GM23248 (cell line): ENCODE results near the gene NPHP4. TPM values are rescaled to one million over a fixed set of nuclear protein-coding genes. Genes with fewer than 3 reads are reported as not detected.

Source experiments
- DNase-seq: peaks from one replicate; pipeline ENCODE4 v3.0.0-alpha.2; 2015
- H2AFZ ChIP-seq: fragments of 200-600 bp; sonication (generic); 2 replicates; pipeline ENCODE4 v1.6.1; 2016; ENCODE audit warnings: antibody characterized with exemption
- H3F3A ChIP-seq: fragments of 200-600 bp; sonication (generic); 2 replicates; pipeline ENCODE4 v1.6.1; 2016; ENCODE audit warnings: mild to moderate bottlenecking, antibody characterized with exemption, mixed run types; ENCODE audit not compliant: insufficient read depth
- H3K27ac ChIP-seq: fragments of 200-600 bp; sonication (generic); 2 replicates; pipeline ENCODE4 v1.5.1; 2016; ENCODE audit warnings: mild to moderate bottlenecking
- H3K27me3 ChIP-seq: fragments of 200-600 bp; sonication (generic); replicated peaks from 2 replicates; pipeline ENCODE4 v1.6.1; 2016; ENCODE audit warnings: mild to moderate bottlenecking; ENCODE audit not compliant: insufficient read depth
- H3K36me3 ChIP-seq: fragments of 200-600 bp; sonication (generic); 2 replicates; pipeline ENCODE4 v1.6.1; 2016; ENCODE audit warnings: low read depth, mild to moderate bottlenecking
- H3K4me1 ChIP-seq: fragments of 200-600 bp; sonication (generic); 2 replicates; pipeline ENCODE4 v1.6.1; 2016; ENCODE audit warnings: mild to moderate bottlenecking; ENCODE audit not compliant: insufficient read depth
- H3K4me2 ChIP-seq: fragments of 200-600 bp; sonication (generic); one replicate; pipeline ENCODE4 v1.6.1; 2016; ENCODE audit warnings: mild to moderate bottlenecking; ENCODE audit not compliant: unreplicated experiment
- H3K4me3 ChIP-seq: fragments of 200-600 bp; sonication (generic); 2 replicates; pipeline ENCODE4 v1.5.1; 2016; ENCODE audit warnings: mild to moderate bottlenecking
- H3K79me2 ChIP-seq: fragments of 200-600 bp; sonication (generic); 2 replicates; pipeline ENCODE4 v1.6.1; 2016; ENCODE audit warnings: mild to moderate bottlenecking; ENCODE audit not compliant: insufficient read depth
- H3K9ac ChIP-seq: fragments of 200-600 bp; sonication (generic); 2 replicates; pipeline ENCODE4 v1.6.1; 2016; ENCODE audit warnings: mild to moderate bottlenecking
- H3K9me2 ChIP-seq: fragments of 200-600 bp; sonication (generic); 2 replicates; pipeline ENCODE4 v1.6.1; 2016; ENCODE audit warnings: mixed run types, mild to moderate bottlenecking, moderate library complexity; ENCODE audit not compliant: insufficient read depth
- H3K9me3 ChIP-seq: fragments of 200-600 bp; sonication (generic); one replicate; pipeline ENCODE4 v1.6.1; 2017; ENCODE audit warnings: low read depth
- H4K20me1 ChIP-seq: fragments of 200-600 bp; sonication (generic); 2 replicates; pipeline ENCODE4 v1.6.0; 2016; ENCODE audit not compliant: insufficient read depth
- EZH2 ChIP-seq: fragments of 200-600 bp; sonication (generic); IDR thresholded peaks from 2 replicates; pipeline ENCODE4 v1.6.1; 2018; ENCODE audit warnings: antibody characterized with exemption, mild to moderate bottlenecking; ENCODE audit not compliant: insufficient read depth, poor library complexity, severe bottlenecking
- EZH2phosphoT487 ChIP-seq: fragments of 200-600 bp; sonication (generic); IDR thresholded peaks from 2 replicates; pipeline ENCODE4 v1.6.1; 2018; ENCODE audit warnings: antibody characterized with exemption, moderate library complexity, mild to moderate bottlenecking, low read depth; ENCODE audit not compliant: insufficient read depth
- WGBS, 2 experiments: methylation state at CpG; one replicate each; pipeline ENCODE4 v1.1.6; 2015 to 2017; ENCODE audit warnings: low lambda C conversion rate in 2 of 2, low coverage in 1 of 2; ENCODE audit errors: missing lambda C conversion rate in 2 of 2; 5-methylcytosine and 5-hydroxymethylcytosine counted together
- in situ Hi-C: fragments of 300-500 bp; cut with MboI; formaldehyde crosslinking; loops from 2 replicates; pipeline ENCODE4 v1.15.0; 2020
- polyA plus RNA-seq: library from polyadenylated mRNA; unstranded; fragments of >200 nt; fragmentation: Nextera tagmentation; extraction: Ambion mirVana; gene quantifications from 2 replicates; pipeline ENCODE4 v1.2.1, GENCODE V29; 2016
- total RNA-seq: library from RNA; depleted of rRNA; stranded (reverse); fragments of >200 nt; shearing (Covaris generic); gene quantifications from 2 replicates; pipeline ENCODE4 v1.2.3, GENCODE V29; 2014

Gene NPHP4
- total and polyA plus RNA-seq, 2 experiments from 2014 or later: 4.0 to 4.2 TPM

DNA sequence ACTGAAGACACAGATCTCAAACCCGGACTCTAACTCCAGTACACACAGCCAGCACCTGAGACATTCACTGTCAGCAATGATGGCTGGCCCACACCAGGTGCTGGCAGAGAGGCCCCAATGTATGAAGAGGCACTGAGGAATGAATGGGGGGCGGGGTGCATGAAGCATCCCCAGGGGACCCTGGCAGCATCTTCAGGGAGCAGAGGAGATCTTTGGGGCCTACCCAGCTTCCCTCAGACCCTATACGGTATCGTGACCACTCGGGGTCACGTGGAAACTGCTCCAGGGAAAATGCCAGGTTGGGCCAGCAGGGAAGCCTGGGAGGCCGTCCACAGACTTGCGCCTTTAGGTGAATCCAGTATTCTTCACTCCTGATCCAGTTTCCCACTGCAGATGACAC lies 84.3 kb downstream of the NPHP4 start:
- no peaks in the 10 kb centered on the region for H3K27me3 ChIP-seq
- 92 to 97% methylated on average over 8 of the region's 8 CpGs for WGBS, 2 experiments
- no peaks in the 10 kb centered on the region for H3K4me1 ChIP-seq
- DNase-seq: no peak
- H2AFZ ChIP-seq: no peak overlapping the region
- in situ Hi-C loops: loop anchor here (25.0 kb wide), 3 partner anchors 396 to 1996 kb away; partner anchors contain the start of genes AJAP1 and C1orf174
- 0 out of 2 replicates have a peak, but pooled peaks cover 3% of the 10 kb centered on the region for H3K36me3 ChIP-seq
- no peaks in the 10 kb centered on the region for H3K9me2 ChIP-seq
- H3K4me2 ChIP-seq: no peak overlapping the region
- no peaks in the 10 kb centered on the region for H3F3A ChIP-seq
- no peak for TF ChIP-seq EZH2phosphoT487
- no peak for TF ChIP-seq EZH2
- H3K9me3 ChIP-seq: no peaks in the 10 kb centered on the region
- H3K27ac ChIP-seq: no peak overlapping the region
- no peaks in the 10 kb centered on the region for H4K20me1 ChIP-seq
- no peak overlapping the region for H3K4me3 ChIP-seq
- no peaks in the 10 kb centered on the region for H3K79me2 ChIP-seq
- no peak overlapping the region for H3K9ac ChIP-seq

GRCh38 chr1:5907386-5907785 lies 84.8 kb downstream of the NPHP4 start:
- no peak overlapping the region for H3K27ac ChIP-seq
- H3K4me3 ChIP-seq: no peak overlapping the region
- DNase-seq: no peak
- H3K4me1 ChIP-seq: no peaks in the 10 kb centered on the region
- in situ Hi-C loops: loop anchor here (25.0 kb wide), 3 partner anchors 395 to 1995 kb away; partner anchors contain the start of genes AJAP1 and C1orf174
- H3F3A ChIP-seq: no peaks in the 10 kb centered on the region
- no peaks in the 10 kb centered on the region for H3K27me3 ChIP-seq
- H3K9me3 ChIP-seq: no peaks in the 10 kb centered on the region
- 0 out of 2 replicates have a peak, but pooled peaks cover 3% of the 10 kb centered on the region for H3K36me3 ChIP-seq
- TF ChIP-seq EZH2: no peak
- no peak overlapping the region for H2AFZ ChIP-seq
- no peak overlapping the region for H3K9ac ChIP-seq
- H3K4me2 ChIP-seq: no peak overlapping the region
- no peaks in the 10 kb centered on the region for H3K9me2 ChIP-seq
- H4K20me1 ChIP-seq: no peaks in the 10 kb centered on the region
- WGBS, 2 experiments: 92 to 93% methylated on average over 11 of the region's 11 CpGs
- no peaks in the 10 kb centered on the region for H3K79me2 ChIP-seq

DNA sequence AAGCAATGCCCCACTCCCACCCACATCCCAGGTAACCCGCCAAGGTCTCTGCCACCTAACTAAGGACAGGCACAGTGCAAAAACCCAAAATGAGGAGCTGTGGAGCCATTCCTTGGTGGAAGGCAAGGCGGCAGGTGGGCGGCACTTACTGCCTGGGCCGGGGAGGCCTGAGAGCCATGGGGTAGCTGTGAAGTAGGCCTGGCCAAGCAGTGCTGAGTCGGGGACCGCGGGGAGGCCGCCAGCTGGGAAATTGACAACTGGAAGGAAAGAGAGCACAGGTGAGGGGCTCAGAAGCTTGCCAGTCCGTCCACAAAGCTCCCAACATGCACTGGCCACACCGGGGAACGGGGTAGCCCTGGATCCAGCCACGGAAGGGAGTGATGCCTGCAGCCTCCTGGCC lies 85.3 kb downstream of the NPHP4 start:
- no peaks in the 10 kb centered on the region for H3K27me3 ChIP-seq
- H2AFZ ChIP-seq: no peak overlapping the region
- H3K4me3 ChIP-seq: no peak overlapping the region
- no peaks in the 10 kb centered on the region for H4K20me1 ChIP-seq
- H3K79me2 ChIP-seq: no peaks in the 10 kb centered on the region
- DNase-seq: no peak
- H3K4me1 ChIP-seq: no peaks in the 10 kb centered on the region
- WGBS, 2 experiments: 95% methylated on average over 12 of the region's 12 CpGs
- H3F3A ChIP-seq: no peaks in the 10 kb centered on the region
- no peak overlapping the region for H3K9ac ChIP-seq
- no peaks in the 10 kb centered on the region for H3K9me3 ChIP-seq
- no peak overlapping the region for H3K4me2 ChIP-seq
- in situ Hi-C loops: loop anchor here (25.0 kb wide), 3 partner anchors 395 to 1995 kb away; partner anchors contain the start of genes AJAP1 and C1orf174
- 0 out of 2 replicates have a peak, but pooled peaks cover 3% of the 10 kb centered on the region for H3K36me3 ChIP-seq
- no peaks in the 10 kb centered on the region for H3K9me2 ChIP-seq
- no peak for TF ChIP-seq EZH2
- no peak for TF ChIP-seq EZH2phosphoT487
- H3K27ac ChIP-seq: no peak overlapping the region

GRCh38 chr1:5906116-5906515 lies 86.1 kb downstream of the NPHP4 start:
- H4K20me1 ChIP-seq: no peaks in the 10 kb centered on the region
- H3K9me2 ChIP-seq: no peaks in the 10 kb centered on the region
- H3K4me2 ChIP-seq: no peak overlapping the region
- H3K4me3 ChIP-seq: no peak overlapping the region
- H3K9me3 ChIP-seq: no peaks in the 10 kb centered on the region
- H3K27ac ChIP-seq: no peak overlapping the region
- H3K36me3 ChIP-seq: 0 out of 2 replicates have a peak, but pooled peaks cover 3% of the 10 kb centered on the region
- no peak for TF ChIP-seq EZH2
- no peak for TF ChIP-seq EZH2phosphoT487
- WGBS, 2 experiments: 91 to 94% methylated on average over 6 of the region's 6 CpGs
- DNase-seq: no peak
- H3K9ac ChIP-seq: no peak overlapping the region
- H3K79me2 ChIP-seq: no peaks in the 10 kb centered on the region
- in situ Hi-C loops: loop anchor here (25.0 kb wide), 3 partner anchors 394 to 1994 kb away; partner anchors contain the start of genes AJAP1 and C1orf174
- H3K4me1 ChIP-seq: no peaks in the 10 kb centered on the region
- H3F3A ChIP-seq: no peaks in the 10 kb centered on the region
- H2AFZ ChIP-seq: no peak overlapping the region
- H3K27me3 ChIP-seq: no peaks in the 10 kb centered on the region
